ENCODE results near the gene VASP.

The VASP gene

DNA sequence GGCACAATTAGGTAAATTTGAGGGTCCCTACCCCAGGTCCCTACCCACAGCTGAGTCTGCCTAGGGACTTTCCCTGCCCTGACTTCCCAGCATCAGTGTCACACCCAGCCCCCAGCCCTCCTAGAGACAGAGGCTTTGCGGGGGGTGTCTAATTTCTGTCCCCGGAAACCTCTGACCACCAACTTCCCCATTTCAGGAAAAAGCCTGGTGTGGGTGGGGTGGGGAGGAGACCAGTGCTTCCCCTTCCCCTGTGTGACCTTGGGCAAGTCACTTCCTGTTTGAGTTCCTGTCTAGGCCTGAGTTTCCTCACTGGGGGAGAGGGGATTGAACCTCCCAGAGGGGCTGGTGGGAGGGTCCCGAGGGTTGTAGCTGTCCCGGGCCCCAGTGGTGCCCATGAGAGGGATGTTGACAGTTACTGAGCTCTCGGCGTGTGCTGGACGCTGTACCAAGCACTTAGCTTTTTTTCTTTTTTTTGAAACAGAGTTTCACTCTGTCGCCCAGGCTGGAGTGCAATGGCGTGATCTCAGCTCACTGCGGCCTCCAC is 7.9 kb downstream of the VASP start:
- DNase-seq (ENCODE audit: low spot score) = peak; percentile 74

DNA sequence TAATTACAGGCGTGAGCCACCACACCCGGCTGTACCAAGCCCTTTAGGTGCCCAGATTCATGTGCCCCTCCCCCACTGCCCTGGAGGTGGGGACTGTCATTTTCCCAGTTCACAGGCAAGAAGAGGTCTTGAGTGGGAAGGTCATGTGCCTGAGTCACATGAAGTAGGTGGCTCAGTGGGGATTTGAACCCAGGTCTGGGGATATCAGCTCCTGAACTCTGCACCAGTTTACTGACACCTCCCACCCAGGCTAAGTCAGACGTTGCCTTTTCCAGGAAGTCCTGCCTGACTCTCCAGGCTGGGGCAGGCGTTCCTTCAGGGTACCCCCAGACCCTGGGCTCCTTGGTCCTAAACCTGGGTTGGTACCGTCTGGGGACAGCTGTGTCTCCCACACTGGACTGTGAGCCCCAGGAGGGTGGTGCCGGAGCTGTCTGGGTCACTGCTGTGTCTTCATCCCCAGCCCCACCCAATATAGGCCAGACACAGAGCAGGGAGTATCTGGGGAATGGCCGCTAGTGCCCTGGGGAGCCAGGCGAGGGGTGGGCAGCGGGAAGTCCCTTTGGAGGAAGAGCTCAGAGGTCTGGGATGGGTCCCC is 8.6 kb downstream of the VASP start:
- DNase-seq (ENCODE audit: low spot score) = peak; percentile 10

DNA sequence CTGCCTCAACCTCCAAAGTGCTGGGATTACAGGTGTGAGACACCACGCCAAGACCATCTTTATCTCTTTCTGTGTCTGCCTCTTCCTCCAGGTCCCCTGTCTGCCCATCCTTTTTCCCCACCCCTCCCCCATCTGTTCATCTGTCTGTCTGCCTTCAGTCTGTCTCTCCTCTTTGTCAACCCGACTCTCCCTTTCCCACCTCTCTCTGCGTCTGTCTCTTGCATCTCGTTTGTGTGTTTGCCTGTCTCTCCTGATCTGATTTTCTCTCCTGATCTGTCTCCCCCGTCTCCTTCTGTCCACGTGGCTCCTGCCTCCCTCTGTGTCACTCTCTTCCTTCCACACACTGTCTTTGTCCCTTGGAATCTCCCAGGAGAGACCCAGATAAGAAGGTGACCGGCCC is 10.0 kb downstream of the VASP start:
- no peak for DNase-seq (ENCODE audit: low spot score)

DNA sequence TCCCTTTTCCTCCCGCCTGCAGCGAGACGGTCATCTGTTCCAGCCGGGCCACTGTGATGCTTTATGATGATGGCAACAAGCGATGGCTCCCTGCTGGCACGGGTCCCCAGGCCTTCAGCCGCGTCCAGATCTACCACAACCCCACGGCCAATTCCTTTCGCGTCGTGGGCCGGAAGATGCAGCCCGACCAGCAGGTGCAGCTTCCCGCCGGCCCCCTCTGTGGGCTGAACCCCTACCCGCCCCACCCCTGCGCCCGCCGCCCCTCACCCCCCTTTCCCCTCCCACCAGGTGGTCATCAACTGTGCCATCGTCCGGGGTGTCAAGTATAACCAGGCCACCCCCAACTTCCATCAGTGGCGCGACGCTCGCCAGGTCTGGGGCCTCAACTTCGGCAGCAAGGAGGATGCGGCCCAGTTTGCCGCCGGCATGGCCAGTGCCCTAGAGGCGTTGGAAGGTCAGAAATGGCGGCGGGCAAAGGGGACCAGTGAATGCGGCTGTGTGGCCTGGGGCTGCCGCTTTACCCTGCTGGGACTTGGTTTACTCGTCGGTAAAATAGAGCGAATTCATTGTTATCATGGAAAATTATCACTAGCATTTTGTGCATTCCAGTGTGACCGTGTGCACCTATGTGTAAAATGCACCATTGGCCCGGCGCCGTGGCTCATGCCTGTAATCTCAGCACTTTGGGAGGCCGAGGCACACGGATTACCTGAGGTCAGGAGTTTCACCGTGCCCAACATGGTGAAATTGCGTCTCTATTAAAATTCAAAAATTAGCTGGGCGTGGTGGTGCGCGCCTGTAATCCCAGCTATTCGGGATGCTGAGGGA is 10.6 kb downstream of the VASP start:
- DNase-seq (ENCODE audit: low spot score) = no peak

DNA sequence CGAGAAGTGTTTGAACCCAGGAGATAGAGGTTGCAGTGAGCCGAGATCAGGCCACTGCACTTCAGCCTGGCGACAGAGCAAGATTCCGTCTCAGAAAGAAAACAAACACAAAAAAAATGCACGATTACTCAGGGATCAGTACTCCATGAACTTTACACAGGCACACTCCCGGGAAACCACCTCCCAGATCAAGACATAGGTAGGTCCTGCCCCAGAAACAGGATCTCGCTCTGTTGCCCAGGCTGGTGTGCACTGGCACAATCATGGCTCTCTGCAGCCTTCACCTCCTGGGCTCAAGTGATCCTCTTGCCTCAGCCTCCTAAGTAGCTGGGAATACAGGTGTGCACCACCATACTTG is 11.2 kb downstream of the VASP start:
- no peak for DNase-seq (ENCODE audit: low spot score)

DNA sequence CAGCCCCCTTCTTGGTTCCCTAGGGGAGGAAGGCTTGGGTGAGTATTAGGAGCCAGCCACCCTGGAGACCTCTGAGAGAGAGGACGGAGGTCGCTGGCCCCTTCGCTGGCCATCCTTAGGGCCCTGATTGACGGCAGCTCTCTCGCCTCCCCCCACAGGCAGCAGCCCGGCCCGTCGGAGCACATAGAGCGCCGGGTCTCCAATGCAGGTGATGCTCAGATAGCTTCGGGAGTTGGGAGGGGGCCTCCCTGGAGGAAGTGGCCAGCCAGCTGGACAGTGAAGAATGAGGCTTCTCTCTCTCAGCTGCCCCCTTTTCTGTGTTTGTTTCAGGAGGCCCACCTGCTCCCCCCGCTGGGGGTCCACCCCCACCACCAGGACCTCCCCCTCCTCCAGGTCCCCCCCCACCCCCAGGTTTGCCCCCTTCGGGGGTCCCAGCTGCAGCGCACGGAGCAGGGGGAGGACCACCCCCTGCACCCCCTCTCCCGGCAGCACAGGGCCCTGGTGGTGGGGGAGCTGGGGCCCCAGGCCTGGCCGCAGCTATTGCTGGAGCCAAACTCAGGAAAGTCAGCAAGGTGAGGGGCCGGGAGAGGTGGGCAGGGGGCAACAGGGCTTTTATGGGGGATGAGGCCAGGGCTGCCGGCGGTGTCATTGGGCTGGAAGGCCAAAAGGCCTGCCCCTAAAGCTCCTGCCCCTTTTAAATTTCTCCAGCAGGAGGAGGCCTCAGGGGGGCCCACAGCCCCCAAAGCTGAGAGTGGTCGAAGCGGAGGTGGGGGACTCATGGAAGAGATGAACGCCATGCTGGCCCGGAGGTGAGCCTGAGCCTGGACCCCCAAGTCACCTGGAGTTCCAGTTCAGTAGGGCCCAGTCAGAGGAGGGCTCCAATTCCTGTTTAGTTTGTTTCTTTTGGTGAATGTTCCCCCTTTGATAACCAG is 15.0 kb downstream of the VASP start:
- no peak for DNase-seq (ENCODE audit: low spot score)

DNA sequence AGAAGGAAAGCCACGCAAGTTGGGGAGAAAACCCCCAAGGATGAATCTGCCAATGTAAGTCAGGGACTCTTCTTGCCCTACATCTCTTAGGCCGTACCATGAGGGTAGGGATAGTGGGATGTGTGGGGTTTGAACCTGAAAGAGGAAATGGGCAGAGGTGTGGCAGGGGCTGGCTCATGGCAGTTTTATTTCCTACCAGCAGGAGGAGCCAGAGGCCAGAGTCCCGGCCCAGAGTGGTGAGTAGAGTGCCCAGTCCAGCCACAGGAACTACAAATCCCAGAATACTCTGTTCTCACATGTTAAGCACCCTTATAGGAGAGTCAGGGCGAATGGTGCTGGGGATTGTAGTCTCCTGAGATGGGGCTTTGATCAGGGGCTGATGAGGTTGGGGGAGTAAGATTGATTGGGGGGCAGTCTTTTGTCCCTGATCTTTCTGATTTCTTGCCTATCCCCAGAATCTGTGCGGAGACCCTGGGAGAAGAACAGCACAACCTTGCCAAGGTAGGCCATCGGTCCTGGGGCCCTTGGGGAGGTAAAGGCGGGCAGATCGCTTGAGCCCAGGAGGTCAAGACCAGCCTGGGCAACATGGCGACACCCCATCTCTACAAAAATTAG is 16.5 kb downstream of the VASP start:
- DNase-seq (ENCODE audit: low spot score) = peak; percentile 88

DNA sequence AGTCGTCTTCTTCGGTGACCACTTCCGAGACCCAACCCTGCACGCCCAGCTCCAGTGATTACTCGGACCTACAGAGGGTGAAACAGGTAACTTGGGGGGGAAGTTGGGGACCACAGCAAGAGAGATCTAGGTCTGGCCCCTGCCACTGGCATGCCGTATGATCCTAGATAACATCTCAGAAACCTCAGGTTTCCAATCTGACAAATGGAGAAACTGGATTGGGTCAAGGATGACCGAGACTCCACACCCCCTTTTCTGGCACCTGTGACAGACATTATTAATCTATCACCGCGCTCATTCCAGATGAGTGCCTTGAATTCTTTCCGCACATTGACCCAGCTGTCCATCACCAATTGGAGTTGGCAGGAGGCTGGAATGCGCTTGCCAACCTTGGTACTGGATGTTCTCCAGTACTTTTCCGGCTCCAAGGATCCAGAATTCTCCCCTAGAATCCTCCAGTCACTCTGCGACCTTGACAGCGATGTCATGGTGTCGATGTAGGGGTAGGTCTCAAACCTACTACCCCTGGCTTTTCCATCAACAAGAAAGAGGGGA is 17.4 kb downstream of the VASP start:
- no peak for DNase-seq (ENCODE audit: low spot score)

DNA sequence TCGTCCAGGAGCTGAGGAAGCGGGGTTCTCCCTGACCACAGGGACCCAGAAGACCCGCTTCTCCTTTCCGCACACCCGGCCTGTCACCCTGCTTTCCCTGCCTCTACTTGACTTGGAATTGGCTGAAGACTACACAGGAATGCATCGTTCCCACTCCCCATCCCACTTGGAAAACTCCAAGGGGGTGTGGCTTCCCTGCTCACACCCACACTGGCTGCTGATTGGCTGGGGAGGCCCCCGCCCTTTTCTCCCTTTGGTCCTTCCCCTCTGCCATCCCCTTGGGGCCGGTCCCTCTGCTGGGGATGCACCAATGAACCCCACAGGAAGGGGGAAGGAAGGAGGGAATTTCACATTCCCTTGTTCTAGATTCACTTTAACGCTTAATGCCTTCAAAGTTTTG is 18.9 kb downstream of the VASP start:
- DNase-seq (ENCODE audit: low spot score) = no peak

DNA sequence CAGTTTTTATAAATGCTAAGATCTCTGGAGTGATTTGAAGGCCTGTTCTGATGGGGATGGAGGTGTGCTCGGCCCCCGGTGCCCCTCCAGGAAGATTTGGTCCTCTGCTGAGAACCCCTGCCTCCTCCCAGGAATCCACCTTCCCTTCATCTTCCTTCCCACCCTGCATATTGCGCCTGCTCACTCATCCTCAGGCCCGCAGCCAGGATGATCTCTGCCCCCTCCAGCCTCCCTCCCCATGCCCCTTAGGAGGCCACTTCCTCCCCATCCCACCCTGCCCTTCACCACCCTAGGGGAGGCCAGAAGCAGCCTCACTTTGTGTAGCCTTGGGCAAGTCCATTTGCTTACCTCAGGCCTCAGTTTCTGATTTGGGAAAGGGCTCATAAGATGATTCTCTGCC is 19.7 kb downstream of the VASP start:
- DNase-seq (ENCODE audit: low spot score) = no peak

DNA sequence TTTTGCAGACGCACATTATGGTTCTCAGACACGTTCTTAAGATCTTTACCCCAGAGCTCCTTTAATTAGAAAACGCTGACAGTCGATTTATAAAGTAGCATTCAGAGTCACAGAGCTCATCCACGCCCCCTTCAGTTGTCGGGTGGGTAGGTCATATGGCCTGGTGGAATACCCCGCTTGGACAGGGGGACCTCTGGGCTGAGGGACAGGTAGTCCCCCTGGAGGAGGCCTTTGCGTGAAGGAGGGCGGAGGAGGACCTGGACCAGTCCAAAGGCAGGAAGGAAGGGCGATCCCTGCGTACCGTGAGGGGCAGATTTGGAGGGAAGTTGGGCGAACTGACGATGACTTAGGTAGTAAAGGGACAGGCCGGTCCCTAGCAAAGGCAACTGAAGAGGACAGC is 20.5 kb downstream of the VASP start:
- DNase-seq (ENCODE audit: low spot score) = no peak

DNA sequence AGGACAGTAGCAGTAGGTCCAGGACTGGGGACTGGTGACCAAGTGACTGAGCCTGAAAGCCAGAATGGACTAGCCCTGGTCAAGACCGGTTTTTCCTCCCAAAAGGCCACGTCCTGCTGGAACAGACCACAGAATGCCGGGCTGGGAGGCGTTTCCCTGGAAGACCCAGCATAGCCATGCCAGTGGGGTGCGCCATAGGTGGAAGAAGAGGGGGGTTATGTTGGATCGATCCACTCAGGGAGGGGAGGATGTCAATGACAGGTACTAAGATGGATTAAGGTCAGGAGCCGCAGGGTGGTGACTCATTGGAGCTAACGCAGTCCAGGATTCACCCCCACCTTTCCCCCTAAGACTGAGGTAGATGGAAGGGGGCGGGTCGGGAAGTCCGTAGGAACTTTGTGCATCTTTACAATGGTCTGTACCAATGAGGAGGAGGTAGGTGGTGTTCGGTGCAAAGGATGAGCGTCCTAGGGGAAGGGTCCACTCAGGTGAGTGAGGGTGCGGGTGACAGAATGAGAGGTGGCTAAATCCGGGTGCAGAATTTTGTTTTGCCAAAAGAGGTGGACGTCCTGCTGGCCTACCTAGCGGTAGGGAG is 21.0 kb downstream of the VASP start:
- DNase-seq (ENCODE audit: low spot score) = no peak

DNA sequence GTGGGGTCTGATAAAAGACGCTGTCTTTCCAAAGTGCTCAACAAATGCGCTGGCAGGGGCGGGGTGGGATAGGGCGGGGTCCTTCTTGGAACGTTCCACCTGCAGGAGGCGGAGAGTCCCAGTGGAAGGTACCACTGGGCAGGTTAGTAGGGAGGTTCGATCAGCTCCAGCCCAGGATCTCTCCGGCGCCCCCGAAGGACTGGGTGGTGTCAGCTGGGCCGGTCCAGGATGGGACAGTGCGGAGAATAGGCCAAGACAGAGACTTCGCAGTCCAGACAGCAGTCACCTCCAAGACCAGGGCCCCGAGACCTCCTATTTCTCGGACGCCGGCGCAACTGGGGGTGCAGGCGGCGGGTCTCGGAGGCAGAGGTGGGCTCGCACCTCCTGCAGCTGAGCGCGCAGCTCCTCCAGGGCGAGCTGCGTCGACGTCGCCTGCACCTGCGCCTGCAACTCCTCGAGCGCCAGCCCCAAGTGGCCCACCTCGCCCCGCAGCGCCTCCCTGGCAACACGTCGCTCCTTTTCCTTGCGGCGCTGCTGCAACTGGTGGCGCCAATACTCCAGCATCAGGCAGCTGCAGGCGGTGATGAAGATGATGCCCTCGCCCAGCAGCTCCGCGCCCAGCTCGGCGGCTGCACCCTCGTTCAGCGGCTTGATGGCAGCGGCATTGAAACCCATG is 21.6 kb downstream of the VASP start:
- no peak for DNase-seq (ENCODE audit: low spot score)

DNA sequence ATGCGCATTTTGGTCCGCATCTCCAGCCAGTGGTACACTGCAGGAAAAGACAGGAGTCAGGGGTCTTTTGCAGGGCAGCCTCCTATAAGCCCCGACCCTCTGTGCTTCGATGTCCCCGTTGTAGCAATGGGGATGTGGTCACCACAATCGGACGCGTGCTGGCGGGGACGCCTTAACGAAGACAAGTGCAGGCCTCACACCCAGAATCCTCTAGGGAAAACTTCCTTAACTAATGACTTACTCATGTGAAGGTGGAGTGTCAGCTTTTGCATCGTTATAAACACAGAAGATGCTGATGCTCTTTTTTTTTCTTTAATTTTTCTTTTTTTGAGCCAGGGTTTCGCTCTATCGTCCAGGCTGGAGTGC is 22.1 kb downstream of the VASP start:
- DNase-seq (ENCODE audit: low spot score) = no peak

DNA sequence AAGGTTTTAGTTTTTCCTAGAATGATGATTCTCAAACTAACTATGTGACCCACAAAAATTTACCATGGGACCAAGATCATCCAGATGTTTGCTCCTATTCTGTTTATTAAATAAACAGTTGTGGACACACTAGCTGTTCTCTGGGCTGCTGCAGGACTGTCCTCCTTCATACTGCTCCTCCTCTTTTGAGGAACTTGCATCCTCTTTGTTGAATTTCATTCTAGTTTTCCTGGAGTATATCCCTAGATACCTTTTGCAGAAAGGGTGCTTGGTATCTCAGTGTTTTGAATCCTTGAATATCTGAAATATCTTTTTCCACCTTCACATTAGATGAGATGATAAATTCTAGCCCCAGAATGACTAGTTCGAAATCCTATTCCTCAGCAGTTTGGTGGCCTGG is 24.1 kb downstream of the VASP start:
- no peak for DNase-seq (ENCODE audit: low spot score)

DNA sequence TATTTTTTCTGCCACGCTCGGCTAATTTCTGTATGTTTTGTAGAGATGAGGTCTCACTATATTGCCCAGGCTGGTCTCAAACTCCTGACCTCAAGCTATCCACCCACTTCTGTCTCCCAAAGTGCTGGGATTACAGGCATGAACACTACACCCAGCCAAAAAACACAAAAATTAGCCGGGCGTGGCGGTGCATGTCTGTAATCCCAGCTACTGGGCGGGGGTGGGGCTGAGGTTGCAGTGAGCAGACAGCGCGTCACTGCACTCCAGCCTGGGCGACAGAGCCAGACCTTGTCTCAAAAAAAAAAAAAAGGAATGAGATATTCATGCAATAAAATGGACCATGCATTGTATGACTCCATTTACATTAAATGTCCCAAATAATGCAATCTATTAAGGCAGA is 32.2 kb downstream of the VASP start:
- no peak for DNase-seq (ENCODE audit: low spot score)

DNA sequence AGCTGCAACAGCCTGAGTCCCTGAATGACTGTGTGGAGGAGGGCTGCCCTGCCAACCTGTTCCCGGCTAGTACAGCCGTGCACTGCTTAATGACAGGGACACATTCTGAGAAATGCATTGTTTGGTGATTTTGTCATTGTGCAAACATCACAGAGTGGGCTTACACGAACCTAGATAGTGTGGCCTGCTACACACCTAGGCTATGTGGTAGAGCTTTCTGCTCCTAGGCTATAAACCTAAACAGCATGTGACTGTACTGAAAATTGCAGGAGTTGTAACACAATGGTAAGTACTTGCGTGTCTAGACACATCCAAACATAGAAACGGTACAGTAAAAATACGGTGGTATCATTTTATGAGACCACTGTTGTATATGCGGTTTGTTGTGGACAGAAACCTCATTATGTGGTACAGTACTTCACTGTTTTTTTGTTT is 35.0 kb downstream of the VASP start:
- DNase-seq (ENCODE audit: low spot score) = no peak

DNA sequence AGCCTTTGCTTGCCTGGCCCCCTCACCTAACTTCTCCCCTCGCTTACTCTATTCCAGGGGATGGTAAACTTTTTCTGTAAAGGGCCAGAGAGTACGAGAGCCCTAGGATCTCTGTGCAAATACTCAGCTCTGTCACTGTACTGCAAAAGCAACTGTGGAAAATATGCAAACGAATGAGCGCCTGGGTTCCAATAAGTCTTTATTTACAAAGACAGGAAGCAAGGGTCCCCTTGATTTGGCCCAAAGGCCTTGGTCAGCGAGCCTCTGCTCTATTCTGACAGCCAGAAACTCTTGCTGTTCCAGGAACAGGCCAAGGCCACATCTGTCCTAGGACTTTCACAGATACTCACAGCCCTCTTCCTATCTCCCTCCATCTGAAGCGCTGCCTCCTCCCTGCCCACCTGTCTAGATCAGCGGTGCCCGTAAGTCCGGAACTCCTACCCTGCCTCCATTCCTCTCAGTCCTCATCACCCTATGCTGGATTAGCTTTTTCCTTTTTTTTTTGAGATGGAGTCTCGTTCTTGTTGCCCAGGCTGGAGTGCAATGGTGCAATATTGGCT is 40.0 kb downstream of the VASP start:
- DNase-seq (ENCODE audit: low spot score) = no peak

DNA sequence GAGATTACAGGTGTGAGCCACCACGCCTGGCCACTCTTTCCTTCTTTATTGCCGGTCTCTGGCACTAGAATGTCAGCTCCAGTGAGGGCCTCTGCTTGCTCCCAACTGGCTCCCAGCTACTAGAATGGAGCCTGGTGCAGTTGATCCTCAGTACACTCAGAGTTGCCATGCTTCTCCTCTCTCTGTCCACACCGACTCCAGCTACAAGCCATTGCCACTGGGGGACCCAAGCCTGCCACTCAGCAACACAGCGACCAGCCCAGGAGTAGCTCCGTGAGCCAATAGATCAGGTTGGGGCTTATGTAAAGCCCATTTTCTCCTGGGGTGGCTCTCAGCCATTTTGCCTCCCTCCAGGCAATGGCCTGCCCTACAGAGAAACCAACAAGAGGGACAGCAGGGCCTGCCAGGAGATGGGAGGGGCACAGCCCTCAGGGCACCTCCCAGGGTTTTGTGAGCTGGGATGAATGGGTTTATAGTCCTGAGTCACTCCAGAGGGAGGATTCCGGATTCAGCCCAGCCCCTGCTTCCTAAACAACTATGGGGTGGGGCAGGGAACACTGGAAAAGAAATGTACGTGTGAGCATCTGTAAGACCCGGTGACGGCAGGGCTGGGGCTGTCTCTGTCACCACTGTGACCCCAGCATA is 40.8 kb downstream of the VASP start:
- DNase-seq (ENCODE audit: low spot score) = no peak

DNA sequence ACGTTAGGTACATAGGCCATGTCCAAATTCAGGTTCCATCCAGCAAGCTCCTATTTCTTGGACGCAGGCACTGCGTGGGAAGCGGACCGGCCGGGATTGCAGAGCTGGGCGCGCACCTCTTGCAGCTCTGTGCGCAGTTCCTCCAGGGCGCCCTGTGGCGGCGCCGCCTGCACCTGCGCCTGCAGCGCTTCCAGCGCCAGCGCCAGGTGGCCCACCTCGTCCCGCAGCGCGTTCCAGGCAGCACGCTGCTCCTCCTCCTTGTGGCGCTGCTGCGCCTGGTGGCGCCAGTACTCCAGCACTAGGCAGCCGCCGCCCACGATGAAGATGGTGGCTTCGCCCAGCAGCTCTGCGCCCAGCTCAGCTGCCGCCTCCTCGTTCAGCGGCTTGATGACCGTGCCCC is 46.2 kb downstream of the VASP start:
- DNase-seq (ENCODE audit: low spot score) = no peak
